Measurements from ENCODE around the gene DUS3L. TPM values are rescaled to one million over a fixed set of nuclear protein-coding genes. Genes with fewer than 3 reads are reported as not detected.
"Not testable (repeated sequence)": the region's sequence is repeated elsewhere in the genome, so short reads cannot be mapped to it uniquely, and the experiment has no call there.

DUS3L gene
- polyA plus RNA-seq, 3 donors from 2014 or later: 21.2 to 42.5 (median 33.4) TPM

GRCh38 chr19:5785423-5785822, 5.5 kb downstream of the DUS3L start:
- no peak overlapping the region for H3K27ac Mint-ChIP-seq
- H3K9me3 Mint-ChIP-seq: no peaks in the 10 kb centered on the region
- H3K4me3 Mint-ChIP-seq: no peak overlapping the region
- H3K36me3 Mint-ChIP-seq: peaks cover 8 to 14% (median 13%) of the 10 kb centered on the region in 3 donors
- peaks cover 5 to 8% of the 10 kb centered on the region in 2 donors for H3K4me1 Mint-ChIP-seq
- H3K27me3 Mint-ChIP-seq (ENCODE audit: low read depth in 3 of 3): peaks cover 6 to 14% (median 7%) of the 10 kb centered on the region in 3 donors
- DNase-seq: no peak

GRCh38 chr19:5784581-5785147, 6.3 kb downstream of the DUS3L start, which contains the start of gene PRR22:
Gene PRR22, minus strand, starts transcription at chr19:5784746. Its CDS starts 86 bp downstream, at chr19:5784660.
- Mint-ChIP-seq H3K36me3 (peaks cover 4 to 9% (median 9%) of the 10 kb centered on the region in 3 donors), H3K27me3 (ENCODE audit: low read depth in 3 of 3) (peaks cover 3 to 10% (median 7%) of the 10 kb centered on the region in 3 donors), H3K27ac (no peak within 1 kb of the TSS), H3K4me3 (no peak within 1 kb of the TSS), H3K9me3 (no peaks in the 10 kb centered on the region), H3K4me1 (peaks cover 0 to 2% of the 10 kb centered on the region in 2 donors)
- no peak for DNase-seq

- H3K36me3 Mint-ChIP-seq: peaks cover 4 to 6% (median 6%) of the 10 kb centered on the region in 3 donors
- no peaks in the 10 kb centered on the region for H3K9me3 Mint-ChIP-seq
- no peaks in the 10 kb centered on the region for H3K4me1 Mint-ChIP-seq
- H3K4me3 Mint-ChIP-seq: no peak overlapping the region
- DNase-seq: no peak
- peaks cover 3 to 9% (median 5%) of the 10 kb centered on the region in 3 donors for H3K27me3 Mint-ChIP-seq (ENCODE audit: low read depth in 3 of 3)
- H3K27ac Mint-ChIP-seq: no peak overlapping the region
Measured at GRCh38 chr19:5782945-5783919, 7.7 kb downstream of the DUS3L start.

GRCh38 chr19:5782322-5782721, 8.6 kb downstream of the DUS3L start:
- peaks cover 3 to 9% (median 3%) of the 10 kb centered on the region in 3 donors for H3K27me3 Mint-ChIP-seq (ENCODE audit: low read depth in 3 of 3)
- H3K4me1 Mint-ChIP-seq: no peaks in the 10 kb centered on the region
- no peak for DNase-seq
- H3K9me3 Mint-ChIP-seq: no peaks in the 10 kb centered on the region
- peaks cover 4 to 6% (median 5%) of the 10 kb centered on the region in 3 donors for H3K36me3 Mint-ChIP-seq
- H3K4me3 Mint-ChIP-seq: no peak overlapping the region
- no peak overlapping the region for H3K27ac Mint-ChIP-seq

- not testable (repeated sequence) for H3K36me3 Mint-ChIP-seq; H3K27ac Mint-ChIP-seq; H3K9me3 Mint-ChIP-seq; H3K27me3 Mint-ChIP-seq (ENCODE audit: low read depth in 3 of 3); H3K4me3 Mint-ChIP-seq; DNase-seq; H3K4me1 Mint-ChIP-seq
Measured at GRCh38 chr19:5780916-5781315, 10.0 kb downstream of the DUS3L start.

- Mint-ChIP-seq H3K27ac (no peak overlapping the region), H3K27me3 (ENCODE audit: low read depth in 3 of 3) (peaks cover 0 to 2% (median 0%) of the 10 kb centered on the region in 3 donors), H3K36me3 (no peaks in the 10 kb centered on the region), H3K4me1 (no peaks in the 10 kb centered on the region), H3K4me3 (no peak overlapping the region), H3K9me3 (no peaks in the 10 kb centered on the region)
- no peak for DNase-seq
Measured at GRCh38 chr19:5778402-5778801, 12.6 kb downstream of the DUS3L start.

GRCh38 chr19:5775668-5776309, 15.2 kb downstream of the DUS3L start:
- H3K9me3 Mint-ChIP-seq: no peaks in the 10 kb centered on the region
- H3K4me1 Mint-ChIP-seq: no peaks in the 10 kb centered on the region
- no peak overlapping the region for H3K4me3 Mint-ChIP-seq
- H3K27me3 Mint-ChIP-seq (ENCODE audit: low read depth in 3 of 3): peaks cover 0 to 2% (median 2%) of the 10 kb centered on the region in 3 donors
- no peak for DNase-seq
- H3K27ac Mint-ChIP-seq: no peak overlapping the region
- H3K36me3 Mint-ChIP-seq: no peaks in the 10 kb centered on the region

DNA sequence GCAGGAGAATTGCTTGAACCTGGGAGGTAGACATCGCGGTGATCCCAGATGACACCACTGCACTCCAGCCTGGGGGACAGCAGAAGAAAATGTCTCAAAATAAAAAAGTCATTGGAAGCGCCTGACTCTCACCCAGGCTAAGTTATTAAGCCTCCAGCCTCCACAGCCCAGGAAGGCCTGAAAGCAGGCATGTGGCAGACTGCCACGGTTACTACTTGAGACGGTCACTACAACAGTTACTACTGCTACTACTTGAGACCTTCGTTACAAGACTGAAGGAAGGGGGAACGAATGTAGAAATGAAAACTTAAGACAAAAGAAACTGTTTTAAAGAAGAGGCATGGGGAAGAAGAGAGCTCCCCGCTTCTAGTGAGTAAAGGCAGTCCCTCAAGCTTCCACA, 16.0 kb downstream of the DUS3L start:
- Mint-ChIP-seq H3K4me1 (no peaks in the 10 kb centered on the region), H3K27me3 (ENCODE audit: low read depth in 3 of 3) (peaks cover 0 to 2% (median 2%) of the 10 kb centered on the region in 3 donors), H3K36me3 (no peaks in the 10 kb centered on the region), H3K4me3 (no peak overlapping the region), H3K9me3 (no peaks in the 10 kb centered on the region), H3K27ac (no peak overlapping the region)
- no peak for DNase-seq

DNA sequence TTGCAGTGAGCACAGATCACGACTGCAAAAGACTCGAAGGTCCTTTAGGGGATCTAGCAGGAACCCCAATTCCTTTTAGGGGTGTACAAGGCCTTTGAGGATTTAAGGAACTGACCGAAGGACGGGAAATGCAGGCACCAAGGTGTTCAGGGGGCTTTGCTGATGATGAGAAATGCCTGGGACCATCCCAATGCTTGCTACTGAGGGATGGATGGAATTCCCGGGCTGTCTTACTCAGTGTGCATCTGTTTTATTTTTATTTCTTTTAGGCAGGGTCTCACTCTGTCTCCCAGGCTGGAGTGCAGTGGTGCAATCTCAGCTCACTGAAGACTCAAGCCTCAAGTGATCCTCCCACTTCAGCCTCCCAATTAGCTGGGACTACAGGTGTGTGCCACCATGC, 17.7 kb downstream of the DUS3L start:
- H3K4me1 Mint-ChIP-seq: no peaks in the 10 kb centered on the region

DNA sequence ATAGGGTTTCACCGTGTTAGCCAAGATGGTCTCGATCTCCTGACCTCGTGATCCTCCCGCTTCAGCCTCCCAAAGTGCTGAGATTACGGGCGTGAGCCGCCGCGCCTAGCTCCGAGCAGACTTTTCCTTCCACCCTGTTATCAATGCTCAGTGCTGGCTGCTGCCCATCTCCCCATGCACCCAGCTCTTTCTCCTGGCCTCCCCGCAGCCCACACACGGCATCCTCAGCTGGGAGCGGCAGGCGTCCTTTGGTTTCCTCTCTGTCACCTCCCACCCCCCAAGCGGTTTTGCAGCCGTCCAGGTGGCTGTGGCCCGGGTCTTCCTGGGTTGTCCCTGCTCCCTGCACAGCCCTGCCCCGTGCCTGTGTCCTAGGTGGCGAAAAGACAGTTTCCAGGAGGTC, 18.5 kb downstream of the DUS3L start:
- Mint-ChIP-seq H3K36me3 (no peaks in the 10 kb centered on the region), H3K27me3 (ENCODE audit: low read depth in 3 of 3) (peaks cover 0 to 4% (median 2%) of the 10 kb centered on the region in 3 donors), H3K9me3 (no peaks in the 10 kb centered on the region), H3K4me3 (no peak overlapping the region), H3K27ac (no peak overlapping the region), H3K4me1 (no peaks in the 10 kb centered on the region)
- DNase-seq: no peak

More for the DNA sequence above, 17.7 kb downstream of the DUS3L start:
- Mint-ChIP-seq H3K4me3 (no peak overlapping the region), H3K27me3 (ENCODE audit: low read depth in 3 of 3) (peaks cover 0 to 2% (median 2%) of the 10 kb centered on the region in 3 donors), H3K27ac (no peak overlapping the region), H3K9me3 (no peaks in the 10 kb centered on the region), H3K36me3 (no peaks in the 10 kb centered on the region)
- DNase-seq: no peak

DNA sequence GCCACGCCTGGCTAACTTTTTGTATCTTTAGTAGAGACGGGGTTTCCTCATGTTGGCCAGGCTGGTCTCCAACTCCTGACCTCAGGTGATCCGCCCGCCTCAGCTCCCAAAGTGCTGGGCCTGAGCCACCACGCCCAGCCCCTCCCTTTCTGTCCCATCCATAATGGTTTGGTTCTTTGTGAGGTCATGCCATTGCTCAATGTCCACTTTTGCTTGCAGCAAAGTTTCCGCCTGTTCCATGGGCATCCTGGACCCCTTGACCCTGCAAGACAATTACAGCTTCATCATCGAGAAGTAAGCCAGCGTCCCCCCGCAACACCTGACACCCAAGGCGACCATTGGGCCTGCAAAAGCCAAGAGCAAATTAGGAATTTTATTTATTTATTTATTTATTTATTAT, 23.0 kb downstream of the DUS3L start:
- no peak overlapping the region for H3K27ac Mint-ChIP-seq

DNA sequence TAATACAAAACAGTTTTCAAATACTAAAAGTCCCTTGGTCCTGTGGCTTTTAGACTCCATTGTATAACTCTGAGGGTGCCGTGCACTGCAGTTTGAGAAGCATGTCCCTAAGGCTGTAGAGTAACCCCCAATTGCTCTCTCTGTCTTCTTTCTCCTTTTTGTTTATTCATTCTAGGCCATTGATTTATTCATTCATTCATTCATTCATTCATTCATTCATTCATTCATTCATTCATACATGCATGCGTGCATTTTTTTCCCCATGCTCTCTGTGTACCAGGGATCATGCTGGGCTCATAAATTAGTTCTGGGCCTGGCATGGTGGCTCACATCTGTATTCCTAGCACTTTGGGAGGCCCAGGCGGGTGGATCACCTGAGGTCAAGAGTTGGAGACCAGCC, 25.7 kb downstream of the DUS3L start:
- Mint-ChIP-seq H3K4me1 (no peaks in the 10 kb centered on the region), H3K9me3 (no peaks in the 10 kb centered on the region), H3K27ac (no peak overlapping the region), H3K4me3 (no peak overlapping the region), H3K36me3 (no peaks in the 10 kb centered on the region), H3K27me3 (ENCODE audit: low read depth in 3 of 3) (peaks cover 0 to 2% (median 0%) of the 10 kb centered on the region in 3 donors)
- no peak for DNase-seq

More for the DNA sequence above, 23.0 kb downstream of the DUS3L start:
- no peak overlapping the region for H3K4me3 Mint-ChIP-seq
- no peaks in the 10 kb centered on the region for H3K36me3 Mint-ChIP-seq
- peaks cover 0 to 4% (median 0%) of the 10 kb centered on the region in 3 donors for H3K27me3 Mint-ChIP-seq (ENCODE audit: low read depth in 3 of 3)
- no peaks in the 10 kb centered on the region for H3K9me3 Mint-ChIP-seq
- DNase-seq: no peak
- H3K4me1 Mint-ChIP-seq: no peaks in the 10 kb centered on the region

DNA sequence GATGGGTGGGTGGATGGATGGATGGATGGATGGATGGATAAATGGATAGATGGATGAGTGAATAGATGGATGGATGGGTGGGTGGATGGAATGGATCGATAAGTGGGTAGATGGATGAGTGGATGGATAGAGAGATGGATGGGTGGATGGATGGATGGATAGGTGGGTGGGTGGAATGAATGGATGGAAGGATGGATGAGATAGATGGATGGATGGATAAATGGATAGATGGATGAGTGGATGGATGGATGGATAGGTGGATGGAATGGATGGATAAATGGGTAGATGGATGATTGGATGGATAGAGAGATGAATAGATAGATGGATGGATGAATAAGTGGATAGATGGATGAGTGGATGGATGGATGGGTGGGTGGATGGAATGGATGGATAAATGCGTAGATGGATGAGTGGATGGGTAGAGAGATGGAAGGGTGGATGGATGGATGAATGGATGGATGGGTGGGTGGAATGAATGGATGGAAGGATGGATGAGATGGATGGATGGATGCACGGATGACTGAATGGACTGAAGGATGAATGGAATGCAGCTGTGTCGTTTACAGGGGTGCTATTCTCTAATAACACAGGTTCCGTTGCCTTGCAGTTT, 28.2 kb downstream of the DUS3L start:
- DNase-seq: no peak
- H3K36me3 Mint-ChIP-seq: no peaks in the 10 kb centered on the region
- no peak overlapping the region for H3K27ac Mint-ChIP-seq
- H3K4me1 Mint-ChIP-seq: no peaks in the 10 kb centered on the region
- H3K9me3 Mint-ChIP-seq: no peaks in the 10 kb centered on the region
- no peak overlapping the region for H3K4me3 Mint-ChIP-seq
- no peaks in the 10 kb centered on the region for H3K27me3 Mint-ChIP-seq (ENCODE audit: low read depth in 3 of 3)

All from immature natural killer cell (primary cell).